Neural progenitor cell (in vitro differentiated cells): ENCODE measurements around the gene ELOVL4. TPM values are rescaled to one million over a fixed set of nuclear protein-coding genes. Genes with fewer than 3 reads are reported as not detected.

Experiments
- DNase-seq: peaks from one replicate; pipeline ENCODE4 v3.0.0-alpha.2; 2016; ENCODE audit warnings: low spot score
- H2AFZ ChIP-seq: fragments of 200-600 bp; sonication (generic); replicated peaks from 2 replicates; pipeline ENCODE4 v1.6.1; 2016; ENCODE audit warnings: antibody characterized with exemption
- H3F3A ChIP-seq: fragments of 200-600 bp; sonication (generic); 2 replicates; pipeline ENCODE4 v1.6.1; 2016; ENCODE audit warnings: antibody characterized with exemption, low read depth
- H3K27ac ChIP-seq: fragments of 200-600 bp; sonication (generic); 2 replicates; pipeline ENCODE4 v1.5.1; 2016; ENCODE audit warnings: mild to moderate bottlenecking
- H3K27me3 ChIP-seq: fragments of 200-600 bp; sonication (generic); 2 replicates; pipeline ENCODE4 v1.6.1; 2016; ENCODE audit warnings: mild to moderate bottlenecking, moderate library complexity
- H3K36me3 ChIP-seq: fragments of 200-600 bp; sonication (generic); 2 replicates; pipeline ENCODE4 v1.5.1; 2016
- H3K4me1 ChIP-seq: fragments of 200-600 bp; sonication (generic); 2 replicates; pipeline ENCODE4 v1.6.1; 2016; ENCODE audit warnings: mixed run types
- H3K4me2 ChIP-seq: fragments of 200-600 bp; sonication (generic); 2 replicates; pipeline ENCODE4 v1.6.1; 2016
- H3K4me3 ChIP-seq: fragments of 200-600 bp; sonication (generic); 2 replicates; pipeline ENCODE4 v1.5.1; 2016
- H3K79me2 ChIP-seq: fragments of 200-600 bp; sonication (generic); 2 replicates; pipeline ENCODE4 v1.6.1; 2016; ENCODE audit warnings: low read depth
- H3K9ac ChIP-seq: fragments of 200-600 bp; sonication (generic); 2 replicates; pipeline ENCODE4 v1.6.1; 2016
- H3K9me3 ChIP-seq: fragments of 200-600 bp; sonication (generic); 2 replicates; pipeline ENCODE4 v1.5.1; 2016; ENCODE audit warnings: low read depth
- H4K20me1 ChIP-seq: fragments of 200-600 bp; sonication (generic); 2 replicates; pipeline ENCODE4 v1.6.1; 2016; ENCODE audit warnings: low read depth
- H3K27ac Mint-ChIP-seq: 3 replicates; pipeline ENCODE4 v1.8.0; 2021; ENCODE audit warnings: mixed read lengths
- H3K27me3 Mint-ChIP-seq: 2 replicates; pipeline ENCODE4 v1.8.0; 2022; ENCODE audit warnings: low read depth, mild to moderate bottlenecking, inconsistent platforms, moderate library complexity, mixed read lengths; ENCODE audit not compliant: insufficient read depth
- H3K36me3 Mint-ChIP-seq: 3 replicates; pipeline ENCODE4 v1.8.0; 2021; ENCODE audit warnings: mixed read lengths
- H3K4me1 Mint-ChIP-seq: 3 replicates; pipeline ENCODE4 v1.8.0; 2021; ENCODE audit warnings: mixed read lengths
- H3K4me3 Mint-ChIP-seq: 3 replicates; pipeline ENCODE4 v1.8.0; 2021; ENCODE audit warnings: mild to moderate bottlenecking, moderate library complexity, mixed read lengths
- H3K9me3 Mint-ChIP-seq: 3 replicates; pipeline ENCODE4 v1.8.0; 2020; ENCODE audit warnings: mixed read lengths
- CTCF ChIP-seq: fragments of 200-600 bp; sonication (generic); IDR thresholded peaks from 2 replicates; pipeline ENCODE4 v1.5.1; 2017; ENCODE audit warnings: antibody characterized with exemption, mild to moderate bottlenecking
- EZH2 ChIP-seq: fragments of 200-600 bp; sonication (generic); IDR thresholded peaks from 2 replicates; pipeline ENCODE4 v1.6.1; 2017; ENCODE audit warnings: antibody characterized with exemption, mild to moderate bottlenecking, moderate library complexity
- EZH2phosphoT487 ChIP-seq: fragments of 200-600 bp; sonication (generic); IDR thresholded peaks from 2 replicates; pipeline ENCODE4 v1.6.1; 2017; ENCODE audit warnings: antibody characterized with exemption
- total RNA-seq: library from RNA; depleted of rRNA; stranded (reverse); fragments of >200 nt; gene quantifications from 2 replicates; pipeline ENCODE4 v1.2.3, GENCODE V29; 2015; ENCODE audit warnings: low replicate concordance

Gene ELOVL4
- total RNA-seq, 1 donor from 2014 or later, result 17.2 TPM

- no peak overlapping the region for H3K4me2 ChIP-seq
- Mint-ChIP-seq H3K27ac (no peak overlapping the region), H3K36me3 (no peaks in the 10 kb centered on the region), H3K4me3 (no peak overlapping the region), H3K4me1 (no peaks in the 10 kb centered on the region), H3K9me3 (peaks cover 14% of the 10 kb centered on the region), H3K27me3 (peaks cover 2% of the 10 kb centered on the region)
- no peaks in the 10 kb centered on the region for H3F3A ChIP-seq
- no peaks in the 10 kb centered on the region for H3K4me1 ChIP-seq
- no peaks in the 10 kb centered on the region for H3K27me3 ChIP-seq
- no peak overlapping the region for H2AFZ ChIP-seq
- TF ChIP-seq CTCF (no peak), EZH2phosphoT487 (no peak)
- no peaks in the 10 kb centered on the region for H3K9me3 ChIP-seq
- no peak overlapping the region for H3K9ac ChIP-seq
- no peak overlapping the region for H3K4me3 ChIP-seq
- no peak for DNase-seq
- no peaks in the 10 kb centered on the region for H3K36me3 ChIP-seq
- no peaks in the 10 kb centered on the region for H4K20me1 ChIP-seq
- no peaks in the 10 kb centered on the region for H3K79me2 ChIP-seq
- H3K27ac ChIP-seq, result no peak overlapping the region
Observed at GRCh38 chr6:79971193-79971592, 23.8 kb upstream of the ELOVL4 start.

- H3K27ac Mint-ChIP-seq, result no peak overlapping the region
- H3K36me3 Mint-ChIP-seq, result no peaks in the 10 kb centered on the region
- Histone ChIP-seq H3K4me1 (no peaks in the 10 kb centered on the region), H3K4me2 (no peak overlapping the region), H3K27me3 (no peaks in the 10 kb centered on the region), H4K20me1 (no peaks in the 10 kb centered on the region), H3K9me3 (no peaks in the 10 kb centered on the region), H3K27ac (no peak overlapping the region), H3K9ac (no peak overlapping the region), H3K36me3 (no peaks in the 10 kb centered on the region), H2AFZ (no peak overlapping the region), H3K79me2 (no peaks in the 10 kb centered on the region), H3K4me3 (no peak overlapping the region), H3F3A (no peaks in the 10 kb centered on the region)
- DNase-seq, result no peak
- no peak overlapping the region for H3K4me3 Mint-ChIP-seq
- peaks cover 14% of the 10 kb centered on the region for H3K9me3 Mint-ChIP-seq
- H3K27me3 Mint-ChIP-seq, result peaks cover 2% of the 10 kb centered on the region
- H3K4me1 Mint-ChIP-seq, result no peaks in the 10 kb centered on the region
- no peak for TF ChIP-seq EZH2
- no peak for TF ChIP-seq CTCF
- no peak for TF ChIP-seq EZH2phosphoT487
Observed at GRCh38 chr6:79969784-79970183, 22.4 kb upstream of the ELOVL4 start.

GRCh38 chr6:79967178-79967577 lies 19.8 kb upstream of the ELOVL4 start:
- Histone ChIP-seq H3K4me3 (no peak overlapping the region), H3K27me3 (no peaks in the 10 kb centered on the region), H3K36me3 (no peaks in the 10 kb centered on the region), H3K4me2 (no peak overlapping the region), H3K27ac (no peak overlapping the region), H3K9ac (no peak overlapping the region), H3K79me2 (no peaks in the 10 kb centered on the region), H3K4me1 (no peaks in the 10 kb centered on the region), H3K9me3 (no peaks in the 10 kb centered on the region), H2AFZ (no peak overlapping the region), H3F3A (no peaks in the 10 kb centered on the region), H4K20me1 (no peaks in the 10 kb centered on the region)
- no peak for DNase-seq
- peaks cover 2% of the 10 kb centered on the region for H3K27me3 Mint-ChIP-seq
- H3K4me3 Mint-ChIP-seq, result no peak overlapping the region
- H3K27ac Mint-ChIP-seq, result no peak overlapping the region
- no peaks in the 10 kb centered on the region for H3K36me3 Mint-ChIP-seq
- peaks cover 14% of the 10 kb centered on the region for H3K9me3 Mint-ChIP-seq
- no peaks in the 10 kb centered on the region for H3K4me1 Mint-ChIP-seq
- TF ChIP-seq EZH2 (no peak), CTCF (no peak), EZH2phosphoT487 (no peak)

- no peak overlapping the region for H3K27ac Mint-ChIP-seq
- Histone ChIP-seq H3K27me3 (no peaks in the 10 kb centered on the region), H3K4me2 (no peak overlapping the region), H3K9ac (no peak overlapping the region), H3K27ac (no peak overlapping the region), H3K9me3 (no peaks in the 10 kb centered on the region), H3F3A (no peaks in the 10 kb centered on the region), H3K4me3 (no peak overlapping the region), H4K20me1 (no peaks in the 10 kb centered on the region), H3K4me1 (no peaks in the 10 kb centered on the region), H3K36me3 (no peaks in the 10 kb centered on the region), H2AFZ (no peak overlapping the region), H3K79me2 (no peaks in the 10 kb centered on the region)
- TF ChIP-seq EZH2phosphoT487, result no peak
- no peak for TF ChIP-seq EZH2
- TF ChIP-seq CTCF, result no peak
- H3K4me3 Mint-ChIP-seq, result no peak overlapping the region
- H3K9me3 Mint-ChIP-seq, result peaks cover 11% of the 10 kb centered on the region
- no peak for DNase-seq
- H3K4me1 Mint-ChIP-seq, result no peaks in the 10 kb centered on the region
- no peaks in the 10 kb centered on the region for H3K27me3 Mint-ChIP-seq
- H3K36me3 Mint-ChIP-seq, result no peaks in the 10 kb centered on the region
Observed at GRCh38 chr6:79964607-79965081, 17.3 kb upstream of the ELOVL4 start.
